MCF 10A (cell line): Measurements from ENCODE around the gene LMF1. TPM values are rescaled to one million over a fixed set of nuclear protein-coding genes. Genes with fewer than 3 reads are reported as not detected.

ENCODE experiments used
- BruUV-seq: library from RNA; stranded (reverse); fragments of 400-500 nt; replicated peaks from 2 replicates; lab custom pipeline; 2021; lab: Mats Ljungman, UMichigan
- CTCF ChIA-PET: fragments of 300-600 bp; sonication (Branson Sonifier 250); formaldehyde crosslinking; extraction: SDS; loops from one replicate; lab custom pipeline; 2021; ENCODE audit warnings: antibody characterized with exemption, inconsistent platforms; lab: Yijun Ruan, JAX
- POLR2A ChIA-PET: fragments of 300-600, 350-650 bp; sonication (Branson Sonifier 250); formaldehyde crosslinking; extraction: SDS; loops from one replicate; lab custom pipeline; 2020; ENCODE audit warnings: antibody characterized with exemption, inconsistent platforms; lab: Yijun Ruan, JAX
- DNase-seq: peaks from one replicate; pipeline ENCODE4 v3.0.0-alpha.2; 2018; ENCODE audit not compliant: unreplicated experiment
- H3K27ac Mint-ChIP-seq: one replicate; pipeline ENCODE4 v1.8.0; 2022; ENCODE audit warnings: mild to moderate bottlenecking, low read depth, mixed read lengths; ENCODE audit not compliant: unreplicated experiment
- H3K27me3 Mint-ChIP-seq: one replicate; pipeline ENCODE4 v1.8.0; 2022; ENCODE audit warnings: mixed read lengths; ENCODE audit not compliant: insufficient read depth, unreplicated experiment
- H3K36me3 Mint-ChIP-seq: one replicate; pipeline ENCODE4 v1.8.0; 2022; ENCODE audit warnings: mild to moderate bottlenecking, moderate library complexity, mixed read lengths; ENCODE audit not compliant: insufficient read depth, unreplicated experiment
- H3K4me1 Mint-ChIP-seq: one replicate; pipeline ENCODE4 v1.8.0; 2022; ENCODE audit warnings: mixed read lengths; ENCODE audit not compliant: insufficient read depth, unreplicated experiment
- H3K4me3 Mint-ChIP-seq: one replicate; pipeline ENCODE4 v1.8.0; 2022; ENCODE audit warnings: mild to moderate bottlenecking, moderate library complexity, mixed read lengths; ENCODE audit not compliant: unreplicated experiment
- H3K9me3 Mint-ChIP-seq: one replicate; pipeline ENCODE4 v1.8.0; 2022; ENCODE audit warnings: mixed read lengths; ENCODE audit not compliant: unreplicated experiment
- CTCF ChIP-seq: fragments of 200-600 bp; IDR thresholded peaks from one replicate; pipeline ENCODE4 v1.8.0; 2022; ENCODE audit warnings: antibody characterized with exemption, mild to moderate bottlenecking; ENCODE audit not compliant: unreplicated experiment
- intact Hi-C: fragments of 100-400 bp; cut with micrococcal nuclease; formaldehyde crosslinking; loops from 2 replicates; pipeline ENCODE4 v1.14.1; 2022
- total RNA-seq: library from RNA; stranded (reverse); gene quantifications from 2 replicates; pipeline ENCODE4 v1.2.3, GENCODE V29; 2022

Gene LMF1
- total RNA-seq, 1 experiment from 2014 or later, result 9.9 TPM

GRCh38 chr16:972316-973002 is 1.7 kb upstream of the LMF1 start:
- intact Hi-C loops, result no loop called here

GRCh38 chr16:971981-972315 is 1.2 kb upstream of the LMF1 start:
- TF ChIP-seq CTCF, result no peak
- POLR2A ChIA-PET, result interaction anchor here (1.1 kb wide), 1 partner anchor 28 kb away, joined by 3 read pairs; no protein-coding TSS in a partner anchor
- no peaks in the 10 kb centered on the region for H3K4me1 Mint-ChIP-seq
- no peaks in the 10 kb centered on the region for H3K27me3 Mint-ChIP-seq
- intact Hi-C loops, result no loop called here
- DNase-seq, result no peak
- CTCF ChIA-PET, result interaction anchor here (0.6 to 2.0 kb wide), 2 partner anchors 8 to 181 kb away, joined by 3 to 8 read pairs; no protein-coding TSS in a partner anchor
- no peaks in the 10 kb centered on the region for H3K36me3 Mint-ChIP-seq
- H3K9me3 Mint-ChIP-seq, result no peaks in the 10 kb centered on the region
- H3K4me3 Mint-ChIP-seq, result peak overlapping the region; percentile 30
- no TSS peak for BruUV-seq
- no peak overlapping the region for H3K27ac Mint-ChIP-seq

More at GRCh38 chr16:972316-973002, 1.7 kb upstream of the LMF1 start:
- Mint-ChIP-seq H3K4me1 (no peaks in the 10 kb centered on the region), H3K36me3 (no peaks in the 10 kb centered on the region), H3K27me3 (peaks cover 3% of the 10 kb centered on the region), H3K9me3 (no peaks in the 10 kb centered on the region), H3K27ac (no peak overlapping the region), H3K4me3 (no peak overlapping the region)
- no TSS peak for BruUV-seq
- ChIA-PET CTCF (interaction anchor here (0.6 to 2.0 kb wide), 2 partner anchors 8 to 181 kb away, joined by 3 to 8 read pairs; no protein-coding TSS in a partner anchor), POLR2A (interaction anchor here (1.1 kb wide), 1 partner anchor 28 kb away, joined by 3 read pairs; no protein-coding TSS in a partner anchor)
- TF ChIP-seq CTCF, result no peak
- DNase-seq, result no peak

GRCh38 chr16:971582-971905 is 760 bp upstream of the LMF1 start:
- peaks cover 4% of the 10 kb centered on the region for H3K36me3 Mint-ChIP-seq
- no peaks in the 10 kb centered on the region for H3K9me3 Mint-ChIP-seq
- no peaks in the 10 kb centered on the region for H3K27me3 Mint-ChIP-seq
- no peak for TF ChIP-seq CTCF
- no peak overlapping the region for H3K27ac Mint-ChIP-seq
- BruUV-seq, result no TSS peak
- ChIA-PET POLR2A (interaction anchor here (1.1 kb wide), 1 partner anchor 29 kb away, joined by 3 read pairs; no protein-coding TSS in a partner anchor), CTCF (interaction anchor here (0.6 to 0.7 kb wide), 2 partner anchors 86 to 180 kb away, joined by 3 read pairs; no protein-coding TSS in a partner anchor)
- intact Hi-C loops, result no loop called here
- DNase-seq, result no peak
- H3K4me3 Mint-ChIP-seq, result peak overlapping the region; percentile 30
- H3K4me1 Mint-ChIP-seq, result no peaks in the 10 kb centered on the region

- Mint-ChIP-seq H3K36me3 (peaks cover 6% of the 10 kb centered on the region), H3K9me3 (peaks cover 7% of the 10 kb centered on the region), H3K4me1 (no peaks in the 10 kb centered on the region), H3K27me3 (no peaks in the 10 kb centered on the region), H3K27ac (no peak overlapping the region), H3K4me3 (peak overlapping the region; percentile 66)
- ChIA-PET POLR2A (interaction anchor here (0.6 kb wide), 1 partner anchor 663 kb away, joined by 3 read pairs; no protein-coding TSS in a partner anchor), CTCF (no interaction called here)
- TF ChIP-seq CTCF, result no peak
- intact Hi-C loops, result no loop called here
- no peak for DNase-seq
- no TSS peak for BruUV-seq
These were observed 408 bp downstream of the LMF1 start for GRCh38 chr16:970386-970765.
